IPS DF 4.7 (cell line): ENCODE measurements around the gene PLCD3.

Experiments used
- DNase-seq: peaks from one replicate; pipeline ENCODE4 v3.0.0-alpha.2; 2013; ENCODE audit warnings: low spot score; ENCODE audit errors: extremely low read depth

The PLCD3 gene

GRCh38 chr17:45103269-45103795 is 29.0 kb downstream of the PLCD3 start:
- DNase-seq = no peak

GRCh38 chr17:45102856-45103255 is 29.5 kb downstream of the PLCD3 start:
- no peak for DNase-seq

GRCh38 chr17:45101883-45102811 is 30.2 kb downstream of the PLCD3 start:
- no peak for DNase-seq

GRCh38 chr17:45101546-45101882 is 30.8 kb downstream of the PLCD3 start:
- DNase-seq = no peak

GRCh38 chr17:45098869-45099616 is 33.3 kb downstream of the PLCD3 start:
- DNase-seq = peak; percentile 62

GRCh38 chr17:45098081-45098868 is 34.0 kb downstream of the PLCD3 start:
- DNase-seq = no peak

- no peak for DNase-seq
Observed at GRCh38 chr17:45096926-45097325, 35.4 kb downstream of the PLCD3 start.

- no peak for DNase-seq
Observed at GRCh38 chr17:45096141-45096540, 36.2 kb downstream of the PLCD3 start.

- no peak for DNase-seq
Observed at GRCh38 chr17:45093444-45094110, 38.7 kb downstream of the PLCD3 start.

- no peak for DNase-seq
Observed at GRCh38 chr17:45092911-45093430, 39.3 kb downstream of the PLCD3 start.

GRCh38 chr17:45091778-45092425 is 40.4 kb downstream of the PLCD3 start:
- DNase-seq = no peak

- no peak for DNase-seq
Observed at GRCh38 chr17:45090711-45091110, 41.6 kb downstream of the PLCD3 start.

GRCh38 chr17:45088741-45089140 is 43.6 kb downstream of the PLCD3 start:
- DNase-seq = no peak

GRCh38 chr17:45087978-45088377 is 44.3 kb downstream of the PLCD3 start:
- DNase-seq = no peak

GRCh38 chr17:45087504-45087975 is 44.8 kb downstream of the PLCD3 start:
- no peak for DNase-seq

- no peak for DNase-seq
Observed at GRCh38 chr17:45086865-45087503, 45.3 kb downstream of the PLCD3 start.

GRCh38 chr17:45086391-45086790 is 45.9 kb downstream of the PLCD3 start:
- DNase-seq = no peak

GRCh38 chr17:45081047-45081703 is 51.1 kb downstream of the PLCD3 start:
- no peak for DNase-seq

- no peak for DNase-seq
Observed at GRCh38 chr17:45077643-45078042, 54.7 kb downstream of the PLCD3 start.
